Nephron (organoid): ENCODE measurements around the gene TLE4.
A peak's percentile ranks its signal among the peaks of the same experiment; 100 is the strongest.

Experiments
- H3K27ac Mint-ChIP-seq, 3 experiments: 2 replicates each; pipeline ENCODE4 v1.8.0; 2020; ENCODE audit warnings: mixed read lengths in 3 of 3, mild to moderate bottlenecking in 2 of 3, moderate library complexity in 1 of 3
- H3K27me3 Mint-ChIP-seq: 2 replicates; pipeline ENCODE4 v1.8.0; 2021; ENCODE audit warnings: low read depth, mild to moderate bottlenecking, moderate library complexity, mixed read lengths
- H3K36me3 Mint-ChIP-seq: 2 replicates; pipeline ENCODE4 v1.8.0; 2020; ENCODE audit warnings: low read depth, mixed read lengths
- H3K4me1 Mint-ChIP-seq: 2 replicates; pipeline ENCODE4 v1.8.0; 2020; ENCODE audit warnings: mixed read lengths
- H3K4me3 Mint-ChIP-seq, 3 experiments: 2 replicates each; pipeline ENCODE4 v1.8.0; 2020; ENCODE audit warnings: mild to moderate bottlenecking in 3 of 3, mixed read lengths in 3 of 3, moderate library complexity in 2 of 3
- H3K9me3 Mint-ChIP-seq: 2 replicates; pipeline ENCODE4 v1.8.0; 2020; ENCODE audit warnings: mixed read lengths
- CTCF ChIP-seq, 3 experiments: fragments of 200-600 bp; sonication (generic); IDR thresholded peaks; one replicate each; pipeline ENCODE4 v1.5.0; 2021; ENCODE audit warnings: antibody characterized with exemption in 3 of 3; ENCODE audit not compliant: unreplicated experiment in 3 of 3

The TLE4 gene

GRCh38 chr9:79610791-79611614 lies 39.2 kb downstream of the TLE4 start:
- Mint-ChIP-seq H3K9me3 (peaks cover 7% of the 10 kb centered on the region), H3K4me1 (peaks cover 33% of the 10 kb centered on the region), H3K27me3 (no peaks in the 10 kb centered on the region), H3K4me3 (no peak overlapping the region), H3K36me3 (peaks cover 31% of the 10 kb centered on the region), H3K27ac (peak overlapping the region; percentile 16 to 86 (median 22))
- TF ChIP-seq CTCF (IDR thresholded peaks at IDR 0.05; ENCODE audit: unreplicated experiment in 3 of 3) = no peak

- Mint-ChIP-seq H3K9me3 (no peaks in the 10 kb centered on the region), H3K4me3 (no peak overlapping the region), H3K27ac (no peak overlapping the region), H3K27me3 (no peaks in the 10 kb centered on the region), H3K36me3 (peaks cover 15% of the 10 kb centered on the region), H3K4me1 (peaks cover 46% of the 10 kb centered on the region)
- no peak for TF ChIP-seq CTCF (IDR thresholded peaks at IDR 0.05; ENCODE audit: unreplicated experiment in 3 of 3)
These were observed 41.4 kb downstream of the TLE4 start for GRCh38 chr9:79613145-79613544.

- H3K4me1 Mint-ChIP-seq = peaks cover 36% of the 10 kb centered on the region
- no peaks in the 10 kb centered on the region for H3K9me3 Mint-ChIP-seq
- no peak for TF ChIP-seq CTCF (IDR thresholded peaks at IDR 0.05; ENCODE audit: unreplicated experiment in 3 of 3)
- H3K36me3 Mint-ChIP-seq = peaks cover 18% of the 10 kb centered on the region
- no peak overlapping the region for H3K4me3 Mint-ChIP-seq
- no peak overlapping the region for H3K27ac Mint-ChIP-seq
- H3K27me3 Mint-ChIP-seq = no peaks in the 10 kb centered on the region
These were observed 43.3 kb downstream of the TLE4 start for GRCh38 chr9:79615038-79615437.

- H3K4me3 Mint-ChIP-seq = no peak overlapping the region
- H3K27me3 Mint-ChIP-seq = no peaks in the 10 kb centered on the region
- H3K36me3 Mint-ChIP-seq = peaks cover 18% of the 10 kb centered on the region
- no peak for TF ChIP-seq CTCF (IDR thresholded peaks at IDR 0.05; ENCODE audit: unreplicated experiment in 3 of 3)
- H3K9me3 Mint-ChIP-seq = no peaks in the 10 kb centered on the region
- no peak overlapping the region for H3K27ac Mint-ChIP-seq
- peaks cover 28% of the 10 kb centered on the region for H3K4me1 Mint-ChIP-seq
These were observed 44.2 kb downstream of the TLE4 start for GRCh38 chr9:79616013-79616412.

- no peaks in the 10 kb centered on the region for H3K27me3 Mint-ChIP-seq
- no peaks in the 10 kb centered on the region for H3K9me3 Mint-ChIP-seq
- no peak for TF ChIP-seq CTCF (IDR thresholded peaks at IDR 0.05; ENCODE audit: unreplicated experiment in 3 of 3)
- peaks cover 18% of the 10 kb centered on the region for H3K36me3 Mint-ChIP-seq
- H3K4me1 Mint-ChIP-seq = peaks cover 23% of the 10 kb centered on the region
- peak overlapping the region; percentile 14 to 48 (median 47) for H3K27ac Mint-ChIP-seq
- no peak overlapping the region for H3K4me3 Mint-ChIP-seq
These were observed 45.2 kb downstream of the TLE4 start for GRCh38 chr9:79616971-79617370.

GRCh38 chr9:79617395-79617794 lies 45.6 kb downstream of the TLE4 start:
- Mint-ChIP-seq H3K27ac (peak overlapping the region; percentile 14 to 48 (median 47)), H3K9me3 (no peaks in the 10 kb centered on the region), H3K27me3 (no peaks in the 10 kb centered on the region), H3K36me3 (peaks cover 18% of the 10 kb centered on the region), H3K4me1 (peaks cover 21% of the 10 kb centered on the region), H3K4me3 (no peak overlapping the region)
- TF ChIP-seq CTCF (IDR thresholded peaks at IDR 0.05; ENCODE audit: unreplicated experiment in 3 of 3) = no peak
